ENCODE data around the gene GRIK5. TPM values are rescaled to one million over a fixed set of nuclear protein-coding genes. Genes with fewer than 3 reads are reported as not detected.

Gene GRIK5
- total and polyA plus RNA-seq, 2 of the 8 experiments (the other 6 are each of a cell fraction or from before 2014, with no cell fraction given): 17.8 to 42.9 TPM

DNA sequence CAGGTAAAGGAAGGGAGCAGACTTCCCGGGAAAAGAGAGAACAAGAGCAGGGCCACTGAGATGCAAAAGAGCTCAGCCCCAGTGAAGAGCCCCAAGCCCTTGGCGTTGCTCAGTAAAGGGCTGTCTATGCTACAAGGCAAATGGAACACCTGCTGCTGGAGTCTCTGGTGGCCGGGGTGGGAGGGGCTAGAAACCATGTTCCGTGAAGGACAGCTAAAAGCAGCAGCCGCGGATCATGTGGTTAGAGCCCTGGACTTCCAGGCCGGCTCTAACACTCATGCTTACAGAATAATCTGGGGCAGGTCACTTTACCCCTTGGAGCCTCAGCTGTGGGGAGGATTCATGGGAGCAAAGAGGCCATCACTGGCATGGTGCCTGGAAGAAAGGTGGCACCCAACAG lies 44.4 kb upstream of the GRIK5 start:
- H3K4me2 ChIP-seq (ENCODE audit: insufficient read depth in 1 of 2, low read depth in 2 of 2, low read length in 2 of 2): peak overlapping the region in 1 of 2 experiments; percentile 6; a peak in 1 of 4 replicates
- no peaks in the 10 kb centered on the region for H4K20me1 ChIP-seq (replicated peaks in 1 of 2; ENCODE audit: control insufficient read depth in 1 of 2, insufficient read depth in 2 of 2, low read length in 2 of 2)
- no peaks in the 10 kb centered on the region for H3K9me3 ChIP-seq (ENCODE audit: insufficient read depth in 2 of 2, low read depth in 1 of 2, low read length in 1 of 2)
- ChIA-PET POLR2A (ENCODE audit: partially characterized antibody) (interaction anchor here (1.1 to 1.6 kb wide), 7 partner anchors 13 to 256 kb away, joined by 3 to 7 read pairs (median 4); partner anchors contain the start of genes POU2F2 and ZNF574), CTCF (ENCODE audit: partially characterized antibody) (interaction anchor here (0.7 to 8.5 kb wide), 25 partner anchors 9 to 332 kb away, joined by 3 to 146 read pairs (median 4); partner anchors contain the start of genes GSK3A and POU2F2)
- no peak overlapping the region for H4K91ac ChIP-seq (replicated peaks; ENCODE audit: insufficient read length, low read length)
- H3K23ac ChIP-seq (ENCODE audit: insufficient read length): no peak overlapping the region
- no peaks in the 10 kb centered on the region for H3K27me3 ChIP-seq (replicated peaks in 1 of 4; ENCODE audit: control insufficient read depth in 3 of 4, extremely low read depth in 1 of 4, insufficient read depth in 3 of 4, low read length in 3 of 4)
- H3K79me1 ChIP-seq (ENCODE audit: low read depth, low read length): no peaks in the 10 kb centered on the region
- H4K5ac ChIP-seq (ENCODE audit: insufficient read length, low read depth, low read length): no peak overlapping the region
- no peak for DNase-seq (ENCODE audit: low read depth in 1 of 2, low spot score in 2 of 2)
- no peak overlapping the region for H2BK12ac ChIP-seq (ENCODE audit: low read depth, low read length)
- no peak overlapping the region for H3K27ac ChIP-seq (ENCODE audit: low read depth, low read length)
- no peak for FAIRE-seq
- H3K4ac ChIP-seq (replicated peaks; ENCODE audit: insufficient read length, low read depth, low read length): no peak overlapping the region
- no peak overlapping the region for H3K9ac ChIP-seq (replicated peaks in 1 of 4; ENCODE audit: extremely low read depth in 1 of 4, low read depth in 3 of 4, low read length in 3 of 4)
- peaks cover 8 to 12% (median 10%) of the 10 kb centered on the region in 4 experiments for H3K4me1 ChIP-seq (replicated peaks in 1 of 4; ENCODE audit: control insufficient read depth in 3 of 4, insufficient read depth in 4 of 4, low read length in 3 of 4)
- no peak overlapping the region for H3K14ac ChIP-seq (ENCODE audit: insufficient read length)
- H2BK20ac ChIP-seq (ENCODE audit: low read length): no peak overlapping the region; the same call in 1 of the 2 replicates
- no peaks in the 10 kb centered on the region for H3K23me2 ChIP-seq (ENCODE audit: low read depth, low read length)
- H4K8ac ChIP-seq (ENCODE audit: extremely low read depth, insufficient read depth, low read length): no peak overlapping the region
- H3K4me3 ChIP-seq (ENCODE audit: extremely low read depth in 1 of 4, insufficient read depth in 2 of 4, low read depth in 3 of 4, low read length in 4 of 4): no peak overlapping the region
- H2AFZ ChIP-seq (ENCODE audit: low read length): no peak overlapping the region
- peak overlapping the region; percentile 10; the same call in 1 of the 2 replicates for H2BK15ac ChIP-seq (ENCODE audit: low read length)
- H2AK5ac ChIP-seq (ENCODE audit: low read depth, low read length): no peak overlapping the region
- WGBS, 2 experiments (ENCODE audit: extremely low coverage in 1 of 2, insufficient coverage in 1 of 2, insufficient read length in 1 of 2, insufficient replicate concordance in 2 of 2, low coverage in 1 of 2, low lambda C conversion rate in 2 of 2, missing lambda C conversion rate in 1 of 2): 73% methylated on average over 7 of the region's 7 CpGs; no CpG with 5 or more reads in 1 of the 2 experiments
- H3K56ac ChIP-seq (replicated peaks; ENCODE audit: insufficient read length, low read depth, low read length): no peak overlapping the region
- H3K18ac ChIP-seq (ENCODE audit: extremely low read depth, low read length): no peak overlapping the region
- no peaks in the 10 kb centered on the region for H3K79me2 ChIP-seq (ENCODE audit: control insufficient read depth in 1 of 2, insufficient read depth in 2 of 2, low read length in 2 of 2)
- H3K36me3 ChIP-seq (ENCODE audit: control insufficient read depth in 2 of 4, insufficient read depth in 4 of 4, low read length in 3 of 4): no peaks in the 10 kb centered on the region
- no peak overlapping the region for H2BK5ac ChIP-seq (ENCODE audit: low read depth, low read length)
- H2BK120ac ChIP-seq (replicated peaks; ENCODE audit: low read depth, low read length): no peak overlapping the region
- TF ChIP-seq, protein P1, sequence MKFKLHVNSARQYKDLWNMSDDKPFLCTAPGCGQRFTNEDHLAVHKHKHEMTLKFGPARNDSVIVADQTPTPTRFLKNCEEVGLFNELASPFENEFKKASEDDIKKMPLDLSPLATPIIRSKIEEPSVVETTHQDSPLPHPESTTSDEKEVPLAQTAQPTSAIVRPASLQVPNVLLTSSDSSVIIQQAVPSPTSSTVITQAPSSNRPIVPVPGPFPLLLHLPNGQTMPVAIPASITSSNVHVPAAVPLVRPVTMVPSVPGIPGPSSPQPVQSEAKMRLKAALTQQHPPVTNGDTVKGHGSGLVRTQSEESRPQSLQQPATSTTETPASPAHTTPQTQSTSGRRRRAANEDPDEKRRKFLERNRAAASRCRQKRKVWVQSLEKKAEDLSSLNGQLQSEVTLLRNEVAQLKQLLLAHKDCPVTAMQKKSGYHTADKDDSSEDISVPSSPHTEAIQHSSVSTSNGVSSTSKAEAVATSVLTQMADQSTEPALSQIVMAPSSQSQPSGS (IDR thresholded peaks at IDR 0.05; ENCODE audit: low read length): no peak
- TF ChIP-seq, protein P2, sequence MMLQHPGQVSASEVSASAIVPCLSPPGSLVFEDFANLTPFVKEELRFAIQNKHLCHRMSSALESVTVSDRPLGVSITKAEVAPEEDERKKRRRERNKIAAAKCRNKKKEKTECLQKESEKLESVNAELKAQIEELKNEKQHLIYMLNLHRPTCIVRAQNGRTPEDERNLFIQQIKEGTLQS (IDR thresholded peaks at IDR 0.05; ENCODE audit: insufficient read depth, low read depth, low read length): no peak
- no peak for TF ChIP-seq NANOG (IDR thresholded peaks at IDR 0.05; ENCODE audit: insufficient read depth, low read depth, low read length, poor library complexity, severe bottlenecking)
- TF ChIP-seq CHD1 (IDR thresholded peaks at IDR 0.05; ENCODE audit: low read depth, low read length): no peak
- no peak for TF ChIP-seq CREB1 (IDR thresholded peaks at IDR 0.05)
- no peak for TF ChIP-seq KDM5A (IDR thresholded peaks at IDR 0.05; ENCODE audit: low read length)
- TF ChIP-seq POLR2AphosphoS5 (IDR thresholded peaks at IDR 0.05; ENCODE audit: low read depth, low read length): no peak
- no peak for TF ChIP-seq SIN3A (conservative IDR thresholded peaks at IDR 0.05 in 1 of 2, IDR thresholded peaks at IDR 0.05 in 1 of 2; ENCODE audit: low read depth in 1 of 2, low read length in 2 of 2)
- no peak for TF ChIP-seq PHF8 (conservative IDR thresholded peaks at IDR 0.05; ENCODE audit: low read depth, low read length)
- no peak for TF ChIP-seq SP4 (IDR thresholded peaks at IDR 0.05; ENCODE audit: low read length)
- no peak for TF ChIP-seq RAD21 (IDR thresholded peaks at IDR 0.05 in 1 of 2, conservative IDR thresholded peaks at IDR 0.05 in 1 of 2; ENCODE audit: low read depth in 2 of 2, low read length in 2 of 2)
